GM06990 (cell line): ENCODE data around the gene ARID1B.

Experiments
- DNase-seq: peaks from one replicate; pipeline ENCODE4 v3.0.0-alpha.2; 2011; ENCODE audit not compliant: insufficient read length; ENCODE audit errors: extremely low read depth
- H3K27me3 ChIP-seq: replicated peaks from 2 replicates; pipeline ENCODE4 v1.6.0; 2011; ENCODE audit warnings: low read length; ENCODE audit not compliant: control insufficient read depth, insufficient read depth
- H3K36me3 ChIP-seq: 2 replicates; pipeline ENCODE4 v1.5.1; 2011; ENCODE audit warnings: low read length; ENCODE audit not compliant: control insufficient read depth, insufficient read depth
- H3K4me3 ChIP-seq: replicated peaks from 2 replicates; pipeline ENCODE4 v1.5.1; 2011; ENCODE audit warnings: low read depth, mild to moderate bottlenecking, control low read depth, low read length
- TF ChIP-seq, protein P1 (sequence below): IDR thresholded peaks from 2 replicates; pipeline ENCODE4 v1.5.1; 2011; ENCODE audit warnings: low read length, control low read depth, mild to moderate bottlenecking, inconsistent platforms; ENCODE audit not compliant: insufficient read depth, poor library complexity, severe bottlenecking

ARID1B gene

DNA sequence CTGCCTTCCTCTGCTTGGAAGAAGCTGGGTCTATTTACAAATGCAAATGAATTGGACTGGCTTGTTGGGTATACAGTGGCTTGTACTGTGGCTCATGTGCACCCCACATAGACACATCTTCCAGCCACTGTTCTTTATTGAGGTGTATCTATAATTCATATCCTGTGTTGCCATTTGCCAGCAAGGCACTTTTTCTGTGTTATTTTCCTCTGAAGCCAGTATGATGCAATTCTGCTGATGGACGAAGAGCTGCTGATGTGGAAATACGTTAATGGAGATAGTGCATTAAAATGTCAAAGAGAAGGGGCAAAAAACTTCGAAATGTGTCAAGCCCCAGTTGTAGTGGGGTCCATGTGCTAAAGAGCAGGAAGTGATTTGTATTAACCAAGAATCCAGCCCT, 378.6 kb downstream of the ARID1B start:
- no peak for DNase-seq
- TF ChIP-seq, protein P1, sequence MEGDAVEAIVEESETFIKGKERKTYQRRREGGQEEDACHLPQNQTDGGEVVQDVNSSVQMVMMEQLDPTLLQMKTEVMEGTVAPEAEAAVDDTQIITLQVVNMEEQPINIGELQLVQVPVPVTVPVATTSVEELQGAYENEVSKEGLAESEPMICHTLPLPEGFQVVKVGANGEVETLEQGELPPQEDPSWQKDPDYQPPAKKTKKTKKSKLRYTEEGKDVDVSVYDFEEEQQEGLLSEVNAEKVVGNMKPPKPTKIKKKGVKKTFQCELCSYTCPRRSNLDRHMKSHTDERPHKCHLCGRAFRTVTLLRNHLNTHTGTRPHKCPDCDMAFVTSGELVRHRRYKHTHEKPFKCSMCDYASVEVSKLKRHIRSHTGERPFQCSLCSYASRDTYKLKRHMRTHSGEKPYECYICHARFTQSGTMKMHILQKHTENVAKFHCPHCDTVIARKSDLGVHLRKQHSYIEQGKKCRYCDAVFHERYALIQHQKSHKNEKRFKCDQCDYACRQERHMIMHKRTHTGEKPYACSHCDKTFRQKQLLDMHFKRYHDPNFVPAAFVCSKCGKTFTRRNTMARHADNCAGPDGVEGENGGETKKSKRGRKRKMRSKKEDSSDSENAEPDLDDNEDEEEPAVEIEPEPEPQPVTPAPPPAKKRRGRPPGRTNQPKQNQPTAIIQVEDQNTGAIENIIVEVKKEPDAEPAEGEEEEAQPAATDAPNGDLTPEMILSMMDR: no peak
- no peak overlapping the region for H3K4me3 ChIP-seq
- peaks cover 19% of the 10 kb centered on the region for H3K36me3 ChIP-seq
- H3K27me3 ChIP-seq: no peaks in the 10 kb centered on the region

DNA sequence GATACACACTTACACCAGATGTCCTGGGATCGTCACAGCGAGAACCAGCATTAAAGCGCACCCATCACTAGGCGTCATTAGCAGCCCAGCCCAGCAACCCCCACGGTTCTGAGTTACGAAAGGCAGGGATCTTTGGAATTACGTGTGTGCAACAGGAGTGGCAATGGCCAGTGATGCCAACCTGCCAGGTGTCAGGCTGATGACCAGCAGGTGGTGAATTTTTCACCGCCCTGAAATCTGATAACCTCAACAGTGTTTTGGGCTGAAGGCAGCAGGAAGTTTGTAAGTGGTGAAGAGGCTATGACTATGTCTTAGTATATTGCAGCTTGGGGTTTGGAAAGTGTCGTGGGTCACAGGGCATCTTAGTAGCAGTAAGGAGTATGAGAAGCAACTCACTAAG, 380.1 kb downstream of the ARID1B start:
- Histone ChIP-seq H3K27me3 (no peaks in the 10 kb centered on the region), H3K4me3 (no peak overlapping the region), H3K36me3 (peaks cover 14% of the 10 kb centered on the region)
- TF ChIP-seq, protein P1: no peak
- no peak for DNase-seq

DNA sequence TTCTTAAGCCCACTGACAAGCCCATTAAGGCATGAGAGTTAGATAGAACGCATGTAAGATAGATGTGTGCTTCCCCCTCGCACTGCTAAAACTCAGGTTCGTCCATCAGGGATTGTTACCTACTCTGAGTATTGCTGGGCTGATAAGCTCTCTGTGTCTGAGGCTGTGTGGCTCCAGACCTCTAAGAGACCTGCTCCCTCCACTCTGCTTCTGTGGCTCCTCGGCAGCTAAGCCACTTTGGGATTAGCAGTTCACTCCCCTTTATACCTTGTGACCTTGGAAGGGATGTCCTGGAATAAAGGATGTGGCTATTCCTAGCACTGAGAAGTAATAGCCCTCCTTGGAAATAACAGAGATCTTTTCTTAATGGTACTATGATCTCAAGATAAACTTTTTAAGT, 381.3 kb downstream of the ARID1B start:
- TF ChIP-seq, protein P1: no peak
- H3K27me3 ChIP-seq: no peaks in the 10 kb centered on the region
- H3K4me3 ChIP-seq: no peak overlapping the region
- no peak for DNase-seq
- H3K36me3 ChIP-seq: peaks cover 14% of the 10 kb centered on the region

DNA sequence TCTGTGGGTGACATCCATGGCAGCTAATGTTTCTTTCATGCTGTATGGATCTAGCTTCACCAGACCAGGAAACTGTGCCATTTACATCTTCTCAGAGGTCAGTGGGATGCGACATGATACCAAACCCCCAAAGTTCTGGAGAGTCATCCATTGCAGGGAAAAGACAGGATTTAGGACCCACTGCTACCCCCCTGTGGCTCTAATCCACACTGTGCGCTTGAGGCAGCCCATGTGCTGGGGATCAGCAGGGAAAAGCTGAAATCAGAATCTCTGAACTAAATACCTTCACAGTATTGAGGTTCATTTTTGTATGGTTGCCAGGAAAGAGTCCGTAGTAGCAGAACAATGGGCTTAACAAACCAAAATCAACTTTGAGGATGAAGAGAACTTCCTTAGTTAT, 381.7 kb downstream of the ARID1B start:
- TF ChIP-seq, protein P1: no peak
- no peaks in the 10 kb centered on the region for H3K27me3 ChIP-seq
- H3K4me3 ChIP-seq: no peak overlapping the region
- no peak for DNase-seq
- H3K36me3 ChIP-seq: peaks cover 14% of the 10 kb centered on the region

DNA sequence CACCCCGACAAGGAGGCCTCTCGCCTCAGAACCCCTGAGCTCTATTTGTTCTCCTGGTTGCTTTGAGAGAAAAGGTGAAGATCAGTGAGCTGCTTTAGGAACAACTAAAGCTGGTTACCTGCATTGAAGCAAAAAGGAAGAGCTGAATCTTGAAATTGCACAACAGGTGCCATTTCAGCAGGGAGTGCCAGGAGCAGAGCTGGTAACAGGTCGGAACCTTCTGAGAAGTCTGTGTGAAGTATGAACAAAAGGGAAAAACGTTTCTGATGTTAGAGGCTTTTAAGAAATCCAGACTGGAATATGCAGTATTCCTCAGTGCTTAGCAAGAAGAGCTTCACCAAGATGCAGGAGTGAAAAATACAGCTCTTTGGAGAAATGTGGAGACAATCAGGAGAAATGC, 382.2 kb downstream of the ARID1B start:
- TF ChIP-seq, protein P1: no peak
- DNase-seq: no peak
- peaks cover 14% of the 10 kb centered on the region for H3K36me3 ChIP-seq
- no peak overlapping the region for H3K4me3 ChIP-seq
- no peaks in the 10 kb centered on the region for H3K27me3 ChIP-seq

DNA sequence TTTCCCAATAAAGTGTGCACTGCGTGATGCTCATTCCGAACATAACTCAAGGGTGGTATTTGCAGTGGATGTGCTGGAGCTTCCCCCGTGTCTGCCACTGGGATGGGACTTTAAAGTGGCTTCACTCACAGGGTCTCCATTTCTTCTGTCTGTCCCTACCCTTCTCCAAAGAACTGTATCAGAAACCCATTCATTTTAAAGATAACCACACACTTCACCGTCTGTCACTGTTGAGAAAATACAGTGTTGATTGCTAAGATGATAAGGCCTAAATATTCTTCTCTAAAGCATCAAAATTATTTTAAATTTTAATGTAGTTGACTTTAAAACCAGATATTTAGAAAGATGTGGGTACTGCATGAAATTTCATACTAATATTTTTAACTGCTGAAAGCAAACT, 384.7 kb downstream of the ARID1B start:
- TF ChIP-seq, protein P1: no peak
- no peak for DNase-seq
- no peaks in the 10 kb centered on the region for H3K27me3 ChIP-seq
- H3K36me3 ChIP-seq: peaks cover 11% of the 10 kb centered on the region
- no peak overlapping the region for H3K4me3 ChIP-seq
